Cerebellar nuclear complex (tissue), 1 donor: ENCODE results near the gene AIMP1.
"Not testable (repeated sequence)": the region's sequence is repeated elsewhere in the genome, so short reads cannot be mapped to it uniquely, and the experiment has no call there.

Experiments used
- DNase-seq, 2 experiments: peaks; one replicate each; lab custom pipeline; 2025; lab: John Stamatoyannopoulos, UW

AIMP1 gene

DNA sequence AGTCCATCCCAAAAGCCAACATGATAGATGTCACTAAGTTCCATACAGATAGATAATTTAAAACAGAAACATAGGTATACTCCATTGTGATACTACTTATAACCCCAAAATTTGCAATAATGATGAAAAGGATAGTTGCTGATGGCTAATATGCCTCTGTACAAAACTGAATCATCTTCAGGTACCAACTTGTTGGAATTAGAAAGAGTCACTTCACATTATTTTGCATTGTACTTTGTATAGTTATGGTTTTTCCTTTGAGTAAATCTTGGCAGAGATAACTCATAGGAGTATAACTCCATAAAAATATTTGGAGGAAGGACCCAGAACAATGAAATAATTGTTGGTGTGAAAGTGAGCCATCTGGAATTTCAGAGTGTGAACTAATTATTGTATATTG lies 34.7 kb downstream of the AIMP1 start:
- DNase-seq: no peak

- DNase-seq: no peak
These were observed 37.4 kb downstream of the AIMP1 start for GRCh38 chr4:106353786-106354185.

DNA sequence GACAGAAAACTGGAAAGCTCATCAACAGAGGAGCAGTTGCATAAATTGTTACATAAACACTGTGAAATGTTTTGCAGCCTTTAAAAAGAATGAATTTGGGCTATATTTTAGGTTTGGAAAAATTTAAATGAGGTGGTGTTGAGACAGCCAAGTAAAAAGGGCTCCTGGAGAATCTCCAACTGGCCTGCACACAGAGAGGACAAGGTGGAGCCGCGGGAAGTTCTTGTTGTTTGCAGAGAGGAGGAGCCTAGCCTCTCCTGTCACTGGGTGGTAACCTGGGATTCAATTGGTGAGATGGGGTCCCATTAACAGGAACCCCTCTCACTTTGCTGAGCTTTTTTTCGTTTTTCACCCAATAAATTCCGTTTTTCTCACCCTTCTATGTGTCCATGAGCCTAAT lies 38.8 kb downstream of the AIMP1 start:
- no peak for DNase-seq

DNA sequence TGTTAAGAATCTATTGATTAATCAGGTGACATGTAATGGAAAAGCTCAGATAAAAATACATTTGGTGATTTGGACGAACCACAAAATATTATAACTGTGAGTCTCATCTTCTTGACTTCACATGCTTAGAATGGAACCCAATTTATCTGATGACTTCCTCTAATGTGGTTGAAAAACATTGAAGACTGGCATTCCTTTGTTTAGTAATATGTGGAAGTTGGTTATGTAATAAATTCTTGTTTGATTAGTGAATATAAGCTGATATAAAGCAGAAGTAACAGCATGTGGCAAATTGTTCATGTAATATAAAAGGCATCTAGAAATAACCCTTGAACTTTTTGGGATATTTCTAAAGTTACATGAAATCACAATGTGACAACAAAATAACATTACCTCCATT lies 42.5 kb downstream of the AIMP1 start:
- DNase-seq: no peak

- no peak for DNase-seq
These were observed 45.9 kb downstream of the AIMP1 start for GRCh38 chr4:106362086-106362825.

- no peak for DNase-seq
These were observed 47.9 kb downstream of the AIMP1 start for GRCh38 chr4:106364282-106364681.

GRCh38 chr4:106365613-106366012 lies 49.3 kb downstream of the AIMP1 start:
- DNase-seq: no peak

GRCh38 chr4:106366026-106366425 lies 49.7 kb downstream of the AIMP1 start:
- DNase-seq: no peak

- no peak for DNase-seq
These were observed 50.7 kb downstream of the AIMP1 start for GRCh38 chr4:106367072-106367471.

DNA sequence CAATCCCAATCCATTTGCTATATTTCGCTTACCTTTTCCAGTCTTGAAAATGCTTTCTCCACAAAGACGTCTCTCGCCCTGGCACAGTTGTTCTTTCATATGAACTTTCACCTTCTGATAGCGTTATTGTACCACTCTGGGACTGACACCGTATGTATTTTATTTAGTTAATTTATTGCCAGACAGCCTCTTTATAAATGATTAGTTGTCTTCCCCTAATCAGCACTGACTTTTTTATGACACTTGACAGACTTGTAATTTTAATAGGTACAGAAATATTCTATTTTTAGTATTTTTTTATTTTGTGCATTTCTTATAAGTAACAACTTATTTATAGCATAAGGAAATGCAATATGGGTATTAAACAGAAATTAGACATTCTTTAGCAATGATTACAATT lies 52.3 kb downstream of the AIMP1 start, which contains the start of gene GIMD1:
GIMD1 (minus strand) TSS at position 101 of the 400 bp plus-strand sequence. CDS start 1,343 bp downstream, outside the sequence.
- no peak for DNase-seq

- no peak for DNase-seq
These were observed 53.2 kb downstream of the AIMP1 start for GRCh38 chr4:106369456-106370060.

- no peak for DNase-seq
These were observed 53.9 kb downstream of the AIMP1 start for GRCh38 chr4:106370214-106370613.

DNA sequence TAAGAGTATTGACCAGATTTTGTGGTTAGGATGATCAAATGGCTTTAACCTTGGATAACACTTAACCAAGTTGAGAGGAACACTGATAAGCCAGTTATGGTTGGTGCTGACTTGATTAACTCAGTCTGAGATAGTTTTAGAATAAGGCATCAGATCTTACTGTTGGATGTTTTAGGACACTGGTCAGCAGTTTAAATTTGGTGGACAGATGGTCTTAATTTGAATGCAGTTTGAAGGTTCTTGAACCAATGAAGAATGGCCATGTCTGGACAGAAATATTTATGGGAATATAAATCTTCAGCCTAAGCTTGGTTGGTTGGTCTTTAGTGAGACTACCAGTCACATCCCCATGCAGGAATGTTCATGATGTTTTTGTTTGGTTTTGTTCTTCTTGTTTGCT lies 54.8 kb downstream of the AIMP1 start:
- no peak for DNase-seq

DNA sequence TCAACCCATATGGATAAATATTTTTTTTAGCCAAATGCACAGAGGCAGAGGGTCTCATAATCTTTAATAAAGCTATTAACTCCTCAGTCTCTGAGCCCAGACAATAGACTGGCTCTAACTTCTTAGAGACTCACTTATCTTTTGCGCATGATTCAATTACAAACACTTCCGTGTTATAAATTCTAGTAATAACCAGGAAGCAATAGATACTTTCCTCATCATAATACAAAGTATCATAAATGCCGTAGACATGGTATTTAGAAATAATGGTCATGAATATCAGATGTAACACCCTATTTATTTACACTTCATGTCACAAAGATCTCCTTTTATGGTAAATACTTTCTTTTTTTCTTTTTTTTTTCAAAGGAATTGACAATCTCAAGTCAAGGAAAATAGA lies 56.7 kb downstream of the AIMP1 start:
- DNase-seq: no peak

- DNase-seq: no peak
These were observed 63.8 kb downstream of the AIMP1 start for GRCh38 chr4:106380179-106380578.

DNA sequence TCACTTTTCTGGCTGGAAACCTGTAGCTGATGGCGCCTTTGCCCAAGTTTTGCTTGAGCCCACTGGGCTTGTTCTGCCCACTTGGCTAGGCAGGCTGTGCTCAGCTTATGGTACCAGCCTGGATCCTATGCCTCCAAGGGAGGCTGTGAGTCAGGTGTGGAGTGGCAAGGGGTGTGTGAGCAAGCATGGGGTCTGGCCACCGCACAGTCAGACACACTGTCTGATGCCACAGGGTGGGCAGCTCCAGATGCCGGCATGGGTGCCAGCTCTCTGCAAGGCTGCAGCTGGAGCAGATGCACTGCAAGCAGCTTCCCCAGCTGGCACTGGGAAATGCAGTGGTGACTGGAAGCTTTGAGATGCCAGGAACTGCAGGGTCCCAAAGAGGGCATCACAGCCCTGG lies 68.5 kb downstream of the AIMP1 start:
- DNase-seq: no peak

GRCh38 chr4:106385853-106386393 lies 69.6 kb downstream of the AIMP1 start:
- DNase-seq: no peak

DNA sequence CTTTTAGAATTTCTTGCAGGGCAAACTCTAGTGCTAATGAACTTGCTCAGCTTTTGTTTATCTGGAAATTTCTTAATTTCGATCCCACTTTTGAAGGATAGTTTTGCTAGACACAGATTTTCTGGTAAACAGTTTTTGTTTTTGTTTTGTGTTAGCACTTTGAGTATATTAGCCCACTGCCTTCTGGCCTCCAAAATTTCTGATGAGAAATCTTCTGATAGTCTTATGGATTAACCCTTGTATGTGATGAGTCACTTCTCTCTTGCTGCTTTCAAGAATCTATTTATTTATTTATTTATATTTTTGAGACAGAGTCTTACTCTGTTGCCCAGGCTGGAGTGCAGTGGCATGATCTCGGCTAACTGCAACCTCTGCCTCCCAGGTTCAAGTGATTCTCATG lies 79.2 kb downstream of the AIMP1 start:
- DNase-seq: no peak

DNA sequence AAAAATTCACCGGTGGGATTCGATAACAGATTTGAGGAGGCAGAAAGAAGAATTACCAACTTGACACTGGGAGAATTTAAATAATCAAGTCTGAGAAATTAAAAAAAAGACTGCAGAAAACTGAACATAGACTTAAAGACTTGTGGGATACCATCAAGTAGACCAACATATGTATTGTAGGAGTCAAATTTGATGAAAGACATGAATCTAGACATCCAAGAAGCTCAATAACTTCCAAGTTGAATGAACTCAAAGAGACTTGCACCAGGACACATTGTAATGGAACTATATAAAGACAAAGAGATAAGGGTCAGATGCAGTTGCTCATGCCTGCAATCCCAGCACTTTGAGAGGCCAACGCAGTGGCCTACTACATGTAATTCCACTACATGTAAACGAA lies 82.5 kb downstream of the AIMP1 start:
- not testable (repeated sequence) for DNase-seq
